Gastroesophageal sphincter (tissue), 4 donors: ENCODE data around the gene ISG20L2. TPM values are rescaled to one million over a fixed set of nuclear protein-coding genes. Genes with fewer than 3 reads are reported as not detected.

Experiments
- total RNA-seq, 4 donors: library from RNA; depleted of rRNA; stranded (reverse); fragments of >200 nt; gene quantifications; one replicate each; pipeline ENCODE4 v1.1.0, GENCODE V29; 2016

The ISG20L2 gene
- total RNA-seq, 4 donors from 2014 or later, result 14.5 to 18.4 (median 17.0) TPM

Other genes starting within 250 kb of the ISG20L2 start
- gene MEF2D, start 228.0 kb downstream of the ISG20L2 start, total RNA-seq, result 10 to 100 TPM; 49.0 to 94.3 (median 67.1) TPM
- under 1 TPM in 3 of 4 donors, not detected in 1; 0.27 to 0.58 (median 0.42) TPM for gene IQGAP3, start 156.2 kb downstream of the ISG20L2 start, total RNA-seq
- not detected for gene TTC24, start 149.0 kb downstream of the ISG20L2 start, total RNA-seq
- gene NAXE, start 137.0 kb downstream of the ISG20L2 start, total RNA-seq, result 10 to 100 TPM; 65.1 to 93.6 (median 73.4) TPM
- gene GPATCH4, start 127.3 kb downstream of the ISG20L2 start, total RNA-seq, result 10 to 100 TPM; 18.4 to 37.2 (median 24.0) TPM
- gene HAPLN2, start 109.4 kb downstream of the ISG20L2 start, total RNA-seq, result 1 to 10 TPM in 2 of 4 donors, under 1 TPM in 2; 0.13 to 3.0 (median 1.2) TPM
- 1 to 10 TPM in 2 of 4 donors, under 1 TPM in 1, not detected in 1; 0.50 to 5.0 (median 1.9) TPM for gene BCAN, start 86.6 kb downstream of the ISG20L2 start, total RNA-seq
- 10 to 100 TPM; 13.9 to 34.3 (median 23.9) TPM for gene NES, start 51.4 kb downstream of the ISG20L2 start, total RNA-seq
- 10 to 100 TPM in 1 of 4 donors, 1 to 10 TPM in 2, under 1 TPM in 1; 0.54 to 36.7 (median 6.0) TPM for gene CRABP2, start 23.2 kb downstream of the ISG20L2 start, total RNA-seq
- 10 to 100 TPM in 3 of 4 donors, 1 to 10 TPM in 1; 8.4 to 29.0 (median 17.4) TPM for gene METTL25B, start 297 bp downstream of the ISG20L2 start, total RNA-seq
- gene MRPL24, start 12.3 kb upstream of the ISG20L2 start, total RNA-seq, result 10 to 100 TPM; 50.6 to 84.2 (median 69.9) TPM
- 100 to 1,000 TPM; 138 to 237 (median 186) TPM for gene HDGF, start 22.9 kb upstream of the ISG20L2 start, total RNA-seq
- 10 to 100 TPM; 33.4 to 41.0 (median 33.9) TPM for gene PRCC, start 38.8 kb upstream of the ISG20L2 start, total RNA-seq
- gene SH2D2A, start 88.1 kb upstream of the ISG20L2 start, total RNA-seq, result under 1 TPM in 1 of 4 donors, not detected in 3; 0.94 TPM
- under 1 TPM in 1 of 4 donors, not detected in 3; under 0.01 TPM for gene INSRR, start 130.4 kb upstream of the ISG20L2 start, total RNA-seq
- gene NTRK1, start 132.1 kb upstream of the ISG20L2 start, total RNA-seq, result 1 to 10 TPM in 2 of 4 donors, under 1 TPM in 2; 0.23 to 4.4 (median 0.72) TPM
- 10 to 100 TPM in 2 of 4 donors, 1 to 10 TPM in 2; 7.0 to 10.7 (median 9.1) TPM for gene PEAR1, start 165.0 kb upstream of the ISG20L2 start, total RNA-seq
- gene LRRC71, start 191.9 kb upstream of the ISG20L2 start, total RNA-seq, result under 1 TPM in 1 of 4 donors, not detected in 3; 0.40 TPM